ENCODE results near the gene PTPN21.

DNA sequence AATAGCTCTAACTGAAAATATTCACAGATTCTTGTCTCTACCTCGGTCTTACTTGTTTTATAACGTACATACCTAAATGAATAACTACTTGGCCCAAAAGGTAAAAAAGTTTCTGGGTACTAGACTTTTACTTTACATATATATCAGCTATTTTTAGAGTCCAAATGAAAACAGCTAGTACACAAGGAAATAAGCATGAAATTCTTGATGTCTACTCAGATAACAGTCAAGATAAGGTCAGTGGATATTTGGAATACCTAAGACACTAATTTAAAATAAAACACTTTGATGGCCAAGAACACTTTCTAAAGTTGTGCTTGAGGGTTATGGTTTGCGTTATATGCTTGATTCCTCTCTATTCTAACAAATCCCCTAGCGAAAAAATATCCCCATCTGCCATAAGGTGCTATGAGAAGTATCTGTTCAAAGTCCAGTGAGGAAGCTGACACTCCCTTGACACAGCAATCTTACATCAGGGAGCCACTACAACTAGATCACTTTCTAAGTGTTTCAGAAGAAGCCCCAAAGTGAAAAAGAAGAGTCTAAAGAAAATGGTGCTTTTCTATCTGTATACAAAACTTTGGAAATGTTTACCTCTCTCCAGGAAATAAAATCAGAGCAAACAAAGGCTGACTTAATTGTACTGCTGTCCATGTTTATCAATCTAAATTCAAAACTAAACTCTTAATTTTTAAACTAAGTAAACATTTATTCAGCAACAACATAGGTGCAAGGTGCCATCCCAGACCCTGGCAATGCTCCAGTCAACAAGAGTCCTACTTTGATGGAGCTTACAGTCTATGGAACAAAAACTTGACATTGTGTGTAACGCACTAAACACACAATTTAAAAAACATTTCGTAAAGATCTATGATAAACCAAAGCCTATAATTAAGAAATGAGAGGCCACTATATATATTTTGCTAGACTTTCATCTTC, 11.7 kb downstream of the PTPN21 start:
- TF ChIP-seq ZNF777 (tag by site-specific recombination; IDR thresholded peaks at IDR 0.05; ENCODE audit: borderline replicate concordance) (no peak), KLF1 (tag by site-specific recombination; IDR thresholded peaks at IDR 0.05) (no peak), MZF1 (tag by site-specific recombination; IDR thresholded peaks at IDR 0.05; ENCODE audit: borderline replicate concordance) (no peak)
